Measurements from ENCODE around the gene DES. TPM values are rescaled to one million over a fixed set of nuclear protein-coding genes. Genes with fewer than 3 reads are reported as not detected.

Gene DES
- total and polyA plus RNA-seq, 2 of the 4 experiments (the other 2 are of a cell fraction) = 4.3 to 4.9 TPM

GRCh38 chr2:219473511-219473910 lies 55.3 kb downstream of the DES start:
- no peak overlapping the region for H2BK120ac ChIP-seq (ENCODE audit: low read depth, low read length)
- H3K27ac ChIP-seq (ENCODE audit: insufficient read depth, low read length) = no peak overlapping the region
- dilution Hi-C loops (cut with HindIII; ENCODE audit: low sequenced_read_pairs, unreplicated experiment) = no loop called here
- DNase-seq = no peak
- H3K27me3 ChIP-seq (ENCODE audit: control insufficient read depth, insufficient read depth, low read length) = no peaks in the 10 kb centered on the region
- no peak overlapping the region for H3K4ac ChIP-seq (ENCODE audit: low read depth, low read length)
- H2BK5ac ChIP-seq (ENCODE audit: low read depth, low read length, poor library complexity, severe bottlenecking) = no peak overlapping the region
- POLR2A ChIA-PET (ENCODE audit: unreplicated experiment) = interaction anchor here (1.0 kb wide), 1 partner anchor 25 kb away, joined by 3 read pairs; the partner anchor contains the start of gene GMPPA
- CTCF ChIA-PET = interaction anchor here (1.2 kb wide), 1 partner anchor 56 kb away, joined by 4 read pairs; no protein-coding TSS in a partner anchor
- WGBS, 2 experiments (ENCODE audit: extremely low coverage in 2 of 2, insufficient read length in 1 of 2) = 82% methylated on average over 13 of the region's 18 CpGs; no CpG with 5 or more reads in 1 of the 2 experiments
- H3K56ac ChIP-seq (ENCODE audit: extremely low read depth, insufficient read depth, low read length) = no peak overlapping the region
- H4K91ac ChIP-seq (ENCODE audit: insufficient read depth, low read depth, low read length) = no peak overlapping the region
- H3K14ac ChIP-seq (replicated peaks; ENCODE audit: low read depth, low read length) = no peak overlapping the region
- peak overlapping the region; percentile 79 for H2AK9ac ChIP-seq (replicated peaks; ENCODE audit: low read depth, low read length, poor library complexity)
- H3K4me1 ChIP-seq (ENCODE audit: control insufficient read depth, insufficient read depth, low read length) = peaks cover 15% of the 10 kb centered on the region
- H3K9ac ChIP-seq (ENCODE audit: low read depth, low read length) = no peak overlapping the region
- H2AFZ ChIP-seq (replicated peaks; ENCODE audit: low read length, poor library complexity) = no peak overlapping the region
- no peak overlapping the region for H3K4me3 ChIP-seq (ENCODE audit: insufficient read depth, low read depth, low read length)
- no TSS peak for BruUV-seq (replicated peaks)
- no peak for ATAC-seq (ENCODE audit: low read depth)
- in situ Hi-C loops (cut with MboI; ENCODE audit: low sequenced_read_pairs) = no loop called here
- peaks cover 53% of the 10 kb centered on the region; the same call in 1 of the 2 replicates for H3K36me3 ChIP-seq (ENCODE audit: control insufficient read depth, insufficient read depth, low read length)
- no peaks in the 10 kb centered on the region; a peak in 1 of 4 replicates for H3K79me1 ChIP-seq (ENCODE audit: low read depth in 1 of 2, low read length in 2 of 2)
- H3K23ac ChIP-seq (ENCODE audit: low read depth, low read length) = no peak overlapping the region
- H3K9me1 ChIP-seq (ENCODE audit: insufficient read depth, low read length) = no peaks in the 10 kb centered on the region
- intact Hi-C loops (cut with micrococcal nuclease) = no loop called here
- no peak overlapping the region for H4K8ac ChIP-seq (ENCODE audit: low read depth in 2 of 2, low read length in 2 of 2)
- no peak overlapping the region for H3K18ac ChIP-seq (ENCODE audit: low read depth, low read length)
- no peaks in the 10 kb centered on the region for H3K9me3 ChIP-seq (ENCODE audit: control insufficient read depth, insufficient read depth, low read length)
- TF ChIP-seq CTCF (conservative IDR thresholded peaks at IDR 0.05; ENCODE audit: low read depth, low read length) (no peak), RAD21 (IDR thresholded peaks at IDR 0.05; ENCODE audit: low read length) (no peak), USF2 (IDR thresholded peaks at IDR 0.05; ENCODE audit: low read depth, low read length) (no peak), MAZ (IDR thresholded peaks at IDR 0.05; ENCODE audit: borderline replicate concordance, low read depth, low read length) (no peak), NFE2L2 (IDR thresholded peaks at IDR 0.05; ENCODE audit: low read depth, low read length) (no peak), FOS (IDR thresholded peaks at IDR 0.05; ENCODE audit: low read depth, low read length) (no peak), BHLHE40 (IDR thresholded peaks at IDR 0.05; ENCODE audit: low read depth, low read length) (no peak), MAFK (IDR thresholded peaks at IDR 0.05; ENCODE audit: low read depth, low read length) (no peak), RCOR1 (IDR thresholded peaks at IDR 0.05; ENCODE audit: insufficient replicate concordance, low read length) (no peak), POLR2A (IDR thresholded peaks at IDR 0.05; ENCODE audit: low read depth, low read length) (no peak), MXI1 (IDR thresholded peaks at IDR 0.05; ENCODE audit: borderline replicate concordance, low read depth, low read length) (no peak), CEBPB (IDR thresholded peaks at IDR 0.05; ENCODE audit: low read depth, low read length) (no peak), RFX5 (IDR thresholded peaks at IDR 0.05; ENCODE audit: low read depth, low read length) (no peak), SMC3 (IDR thresholded peaks at IDR 0.05; ENCODE audit: low read depth, low read length) (no peak), ELK1 (IDR thresholded peaks at IDR 0.05; ENCODE audit: borderline replicate concordance, low read depth, low read length) (no peak), CHD1 (IDR thresholded peaks at IDR 0.05; ENCODE audit: low read depth, low read length) (no peak)
- H3K4me2 ChIP-seq (ENCODE audit: low read depth, low read length) = no peak overlapping the region
- H2BK15ac ChIP-seq (ENCODE audit: low read depth, low read length) = no peak overlapping the region
- H4K20me1 ChIP-seq (ENCODE audit: insufficient read depth, low read length) = no peaks in the 10 kb centered on the region; the same call in 1 of the 2 replicates
- H2AK5ac ChIP-seq (ENCODE audit: low read depth, low read length) = no peak overlapping the region
- H2BK20ac ChIP-seq (ENCODE audit: low read depth, low read length) = no peak overlapping the region
- H4K5ac ChIP-seq (ENCODE audit: low read depth, low read length) = no peak overlapping the region
